ENCODE measurements around the gene KLK13. TPM values are rescaled to one million over a fixed set of nuclear protein-coding genes. Genes with fewer than 3 reads are reported as not detected.

Gene KLK13
- total and polyA plus RNA-seq, 4 experiments from 2014 or later = not detected

GRCh38 chr19:51014242-51014641 lies 50.6 kb downstream of the KLK13 start:
- no peak overlapping the region for H3K4me3 Mint-ChIP-seq
- Histone ChIP-seq H3K4me1 (ENCODE audit: insufficient read depth, low read length) (no peaks in the 10 kb centered on the region), H3K4me3 (ENCODE audit: low read length in 2 of 2) (no peak overlapping the region), H3K9me3 (ENCODE audit: control insufficient read depth in 1 of 2, low read length in 2 of 2) (no peaks in the 10 kb centered on the region), H3K27me3 (ENCODE audit: insufficient read depth, low read length) (peaks cover 14% of the 10 kb centered on the region), H3K36me3 (ENCODE audit: insufficient read depth, low read length) (no peaks in the 10 kb centered on the region), H3K27ac (ENCODE audit: low read depth, low read length) (no peak overlapping the region)
- H3K36me3 Mint-ChIP-seq = no peaks in the 10 kb centered on the region
- no peak for DNase-seq
- peaks cover 5 to 18% (median 7%) of the 10 kb centered on the region in 4 donors for H3K4me1 Mint-ChIP-seq
- H3K27me3 Mint-ChIP-seq = peaks cover 44 to 57% of the 10 kb centered on the region in 2 donors
- peaks cover 0 to 7% (median 1%) of the 10 kb centered on the region in 8 donors for H3K9me3 Mint-ChIP-seq
- ChIA-PET CTCF (ENCODE audit: partially characterized antibody) (no interaction called here), POLR2A (ENCODE audit: partially characterized antibody) (no interaction called here)
- H3K27ac Mint-ChIP-seq = no peak overlapping the region
- intact Hi-C loops (cut with micrococcal nuclease) = no loop called here

GRCh38 chr19:51012661-51013190 lies 52.2 kb downstream of the KLK13 start:
- no peaks in the 10 kb centered on the region for H3K36me3 Mint-ChIP-seq
- H3K27ac ChIP-seq (ENCODE audit: low read depth, low read length) = no peak overlapping the region
- peaks cover 14% of the 10 kb centered on the region for H3K27me3 ChIP-seq (ENCODE audit: insufficient read depth, low read length)
- H3K27me3 Mint-ChIP-seq = peaks cover 42 to 55% of the 10 kb centered on the region in 2 donors
- no peaks in the 10 kb centered on the region for H3K4me1 ChIP-seq (ENCODE audit: insufficient read depth, low read length)
- DNase-seq = no peak
- ChIA-PET CTCF (ENCODE audit: partially characterized antibody) (interaction anchor here (0.6 kb wide), 1 partner anchor 10 kb away, joined by 3 read pairs; no protein-coding TSS in a partner anchor), POLR2A (ENCODE audit: partially characterized antibody) (no interaction called here)
- H3K9me3 ChIP-seq (ENCODE audit: control insufficient read depth in 1 of 2, low read length in 2 of 2) = no peaks in the 10 kb centered on the region
- H3K27ac Mint-ChIP-seq = no peak overlapping the region
- no peak overlapping the region for H3K4me3 ChIP-seq (ENCODE audit: low read length in 2 of 2)
- H3K9me3 Mint-ChIP-seq = peaks cover 0 to 7% (median 1%) of the 10 kb centered on the region in 8 donors
- H3K36me3 ChIP-seq (ENCODE audit: insufficient read depth, low read length) = no peaks in the 10 kb centered on the region
- intact Hi-C loops (cut with micrococcal nuclease) = no loop called here
- H3K4me1 Mint-ChIP-seq = peaks cover 3 to 9% (median 5%) of the 10 kb centered on the region in 4 donors
- H3K4me3 Mint-ChIP-seq = no peak overlapping the region

- H3K27ac Mint-ChIP-seq = no peak overlapping the region
- DNase-seq = no peak
- ChIA-PET POLR2A (ENCODE audit: partially characterized antibody) (no interaction called here), CTCF (ENCODE audit: partially characterized antibody) (no interaction called here)
- no peaks in the 10 kb centered on the region for H3K36me3 Mint-ChIP-seq
- H3K36me3 ChIP-seq (ENCODE audit: insufficient read depth, low read length) = no peaks in the 10 kb centered on the region
- H3K4me1 Mint-ChIP-seq = no peaks in the 10 kb centered on the region
- intact Hi-C loops (cut with micrococcal nuclease) = no loop called here
- no peak overlapping the region for H3K27ac ChIP-seq (ENCODE audit: low read depth, low read length)
- no peak overlapping the region for H3K4me3 ChIP-seq (ENCODE audit: low read length in 2 of 2)
- peaks cover 24 to 44% of the 10 kb centered on the region in 2 donors for H3K27me3 Mint-ChIP-seq
- H3K9me3 ChIP-seq (ENCODE audit: control insufficient read depth in 1 of 2, low read length in 2 of 2) = no peaks in the 10 kb centered on the region
- H3K9me3 Mint-ChIP-seq = peaks cover 0 to 3% (median 0%) of the 10 kb centered on the region in 8 donors
- H3K4me3 Mint-ChIP-seq = no peak overlapping the region
- no peaks in the 10 kb centered on the region for H3K4me1 ChIP-seq (ENCODE audit: insufficient read depth, low read length)
- H3K27me3 ChIP-seq (ENCODE audit: insufficient read depth, low read length) = peaks cover 4% of the 10 kb centered on the region
Observed at GRCh38 chr19:51010066-51010795, 54.7 kb downstream of the KLK13 start.

GRCh38 chr19:51009061-51009891 lies 55.6 kb downstream of the KLK13 start:
- intact Hi-C loops (cut with micrococcal nuclease) = no loop called here
- no peaks in the 10 kb centered on the region for H3K36me3 Mint-ChIP-seq
- H3K36me3 ChIP-seq (ENCODE audit: insufficient read depth, low read length) = no peaks in the 10 kb centered on the region
- H3K9me3 ChIP-seq (ENCODE audit: control insufficient read depth in 1 of 2, low read length in 2 of 2) = no peaks in the 10 kb centered on the region
- peaks cover 22 to 36% of the 10 kb centered on the region in 2 donors for H3K27me3 Mint-ChIP-seq
- H3K4me1 ChIP-seq (ENCODE audit: insufficient read depth, low read length) = no peaks in the 10 kb centered on the region
- H3K4me1 Mint-ChIP-seq = no peaks in the 10 kb centered on the region
- H3K4me3 Mint-ChIP-seq = no peak overlapping the region
- CTCF ChIA-PET (ENCODE audit: partially characterized antibody) = no interaction called here
- POLR2A ChIA-PET (ENCODE audit: partially characterized antibody) = no interaction called here
- no peak for DNase-seq
- H3K9me3 Mint-ChIP-seq = peaks cover 0 to 3% (median 0%) of the 10 kb centered on the region in 8 donors
- H3K27ac ChIP-seq (ENCODE audit: low read depth, low read length) = no peak overlapping the region
- H3K27me3 ChIP-seq (ENCODE audit: insufficient read depth, low read length) = peaks cover 4% of the 10 kb centered on the region
- no peak overlapping the region for H3K27ac Mint-ChIP-seq
- no peak overlapping the region for H3K4me3 ChIP-seq (ENCODE audit: low read length in 2 of 2)

- intact Hi-C loops (cut with micrococcal nuclease) = no loop called here
- Mint-ChIP-seq H3K4me1 (no peaks in the 10 kb centered on the region), H3K27ac (no peak overlapping the region), H3K9me3 (peaks cover 0 to 3% (median 0%) of the 10 kb centered on the region in 8 donors), H3K27me3 (peaks cover 15 to 22% of the 10 kb centered on the region in 2 donors), H3K4me3 (no peak overlapping the region), H3K36me3 (no peaks in the 10 kb centered on the region)
- H3K4me1 ChIP-seq (ENCODE audit: insufficient read depth, low read length) = no peaks in the 10 kb centered on the region
- ChIA-PET CTCF (ENCODE audit: partially characterized antibody) (interaction anchor here (0.7 kb wide), 1 partner anchor 138 kb away, joined by 3 read pairs; no protein-coding TSS in a partner anchor), POLR2A (ENCODE audit: partially characterized antibody) (no interaction called here)
- no peak for DNase-seq
- no peak overlapping the region for H3K27ac ChIP-seq (ENCODE audit: low read depth, low read length)
- no peak overlapping the region for H3K4me3 ChIP-seq (ENCODE audit: low read length in 2 of 2)
- peaks cover 3% of the 10 kb centered on the region for H3K27me3 ChIP-seq (ENCODE audit: insufficient read depth, low read length)
- H3K9me3 ChIP-seq (ENCODE audit: control insufficient read depth in 1 of 2, low read length in 2 of 2) = no peaks in the 10 kb centered on the region
- no peaks in the 10 kb centered on the region for H3K36me3 ChIP-seq (ENCODE audit: insufficient read depth, low read length)
Observed at GRCh38 chr19:51007488-51007887, 57.4 kb downstream of the KLK13 start.

GRCh38 chr19:51006406-51006805 lies 58.5 kb downstream of the KLK13 start:
- no peak overlapping the region for H3K27ac ChIP-seq (ENCODE audit: low read depth, low read length)
- no peak for DNase-seq
- no peaks in the 10 kb centered on the region for H3K36me3 ChIP-seq (ENCODE audit: insufficient read depth, low read length)
- ChIA-PET CTCF (ENCODE audit: partially characterized antibody) (no interaction called here), POLR2A (ENCODE audit: partially characterized antibody) (no interaction called here)
- no peak overlapping the region for H3K27ac Mint-ChIP-seq
- H3K9me3 Mint-ChIP-seq = peaks cover 0 to 3% (median 0%) of the 10 kb centered on the region in 8 donors
- no peak overlapping the region for H3K4me3 ChIP-seq (ENCODE audit: low read length in 2 of 2)
- no peaks in the 10 kb centered on the region for H3K4me1 ChIP-seq (ENCODE audit: insufficient read depth, low read length)
- H3K27me3 ChIP-seq (ENCODE audit: insufficient read depth, low read length) = no peaks in the 10 kb centered on the region
- H3K36me3 Mint-ChIP-seq = no peaks in the 10 kb centered on the region
- intact Hi-C loops (cut with micrococcal nuclease) = no loop called here
- no peaks in the 10 kb centered on the region for H3K9me3 ChIP-seq (ENCODE audit: control insufficient read depth in 1 of 2, low read length in 2 of 2)
- no peak overlapping the region for H3K4me3 Mint-ChIP-seq
- no peaks in the 10 kb centered on the region for H3K4me1 Mint-ChIP-seq
- H3K27me3 Mint-ChIP-seq = peaks cover 15 to 21% of the 10 kb centered on the region in 2 donors
